MM.1S (cell line): Measurements from ENCODE around the gene C3orf20.

Source experiments
- CTCF ChIP-seq: fragments of 300-600 bp; sonication (generic); IDR thresholded peaks from 2 replicates; pipeline ENCODE4 v1.5.1; 2016; ENCODE audit warnings: antibody characterized with exemption, low read length, mixed read lengths
- EZH2 ChIP-seq: fragments of 300-600 bp; sonication (generic); optimal IDR thresholded peaks from 2 replicates; pipeline ENCODE3; 2017; ENCODE audit warnings: low read depth, mild to moderate bottlenecking, antibody characterized with exemption, low read length, mixed read lengths

GRCh38 chr3:14740983-14741382, 66.0 kb downstream of the C3orf20 start:
- TF ChIP-seq EZH2 (no peak), CTCF (no peak)
